HepG2 (cell line): ENCODE results near the gene MMP17. TPM values are rescaled to one million over a fixed set of nuclear protein-coding genes. Genes with fewer than 3 reads are reported as not detected.

Experiments
- CBX2 ChIP-seq, 2 experiments: fragments of 200-600 bp in 1 of 2; sonication (generic); formaldehyde crosslinking in 1 of 2; IDR thresholded peaks; 2 replicates each; pipeline versions ENCODE4 v1.7.0 to v1.8.1; 2018 to 2022; ENCODE audit warnings: low read depth in 2 of 2, low read length in 1 of 2, mild to moderate bottlenecking in 1 of 2, missing genetic modification reagents in 1 of 2
- ELF1 ChIP-seq: sonication (generic); formaldehyde crosslinking; IDR thresholded peaks from 2 replicates; pipeline ENCODE4 v1.4.0; 2020; ENCODE audit warnings: missing genetic modification reagents
- GZF1 ChIP-seq: sonication (generic); formaldehyde crosslinking; IDR thresholded peaks from 2 replicates; pipeline ENCODE4 v1.5.1; 2020; ENCODE audit warnings: mild to moderate bottlenecking, missing genetic modification reagents
- HNRNPUL1 ChIP-seq: fragments of 200-400 bp; formaldehyde crosslinking; IDR thresholded peaks from 2 replicates; pipeline ENCODE4 v1.6.1; 2017; ENCODE audit warnings: low read depth, mild to moderate bottlenecking, low read length, moderate library complexity
- KAT2B ChIP-seq: fragments of 150-350 bp; IDR thresholded peaks from 2 replicates; pipeline ENCODE4 v1.6.1; 2014; ENCODE audit warnings: low read depth, low read length, borderline replicate concordance
- KLF6 ChIP-seq: IDR thresholded peaks from 2 replicates; pipeline ENCODE4 v1.8.0; 2016; ENCODE audit warnings: missing biosample characterization, missing genetic modification reagents
- NFE2L2 ChIP-seq: fragments of 150-350 bp; IDR thresholded peaks from 2 replicates; pipeline ENCODE4 v1.6.1; 2014; ENCODE audit warnings: low read length
- NR2C2 ChIP-seq: sonication (generic); formaldehyde crosslinking; IDR thresholded peaks from 2 replicates; pipeline ENCODE4 v1.4.0; 2020; ENCODE audit warnings: missing genetic modification reagents, mild to moderate bottlenecking, moderate library complexity, borderline replicate concordance
- NR2F6 ChIP-seq, 2 experiments: IDR thresholded peaks; 2 replicates each; pipeline ENCODE4 v1.6.1; 2016; ENCODE audit warnings: antibody characterized with exemption in 1 of 2, mild to moderate bottlenecking in 1 of 2
- RELA ChIP-seq: sonication (generic); formaldehyde crosslinking; IDR thresholded peaks from 2 replicates; pipeline ENCODE4 v1.4.0; 2020; ENCODE audit warnings: missing genetic modification reagents
- SMARCE1 ChIP-seq: fragments of 450-650 bp; IDR thresholded peaks from 2 replicates; pipeline ENCODE4 v1.6.1; 2017; ENCODE audit warnings: borderline replicate concordance
- TGIF2 ChIP-seq: IDR thresholded peaks from 2 replicates; pipeline ENCODE4 v1.6.1; 2016; ENCODE audit warnings: control low read depth, missing compliant biosample characterization
- ZNF260 ChIP-seq: sonication (generic); formaldehyde crosslinking; IDR thresholded peaks from 2 replicates; pipeline ENCODE4 v1.4.0; 2020; ENCODE audit warnings: missing genetic modification reagents, low read depth, mild to moderate bottlenecking, borderline replicate concordance
- ZNF333 ChIP-seq: sonication (generic); formaldehyde crosslinking; IDR thresholded peaks from 2 replicates; pipeline ENCODE4 v1.4.0; 2020; ENCODE audit warnings: mild to moderate bottlenecking, missing genetic modification reagents, borderline replicate concordance
- ZNF569 ChIP-seq: sonication (generic); formaldehyde crosslinking; IDR thresholded peaks from 2 replicates; pipeline ENCODE4 v1.5.0; 2020; ENCODE audit warnings: mild to moderate bottlenecking, missing genetic modification reagents, moderate library complexity, borderline replicate concordance
- ZSCAN29 ChIP-seq: sonication (generic); formaldehyde crosslinking; conservative IDR thresholded peaks from 2 replicates; pipeline ENCODE4 v1.4.0; 2020; ENCODE audit warnings: mild to moderate bottlenecking, missing genetic modification reagents
- ZSCAN30 ChIP-seq: sonication (generic); formaldehyde crosslinking; IDR thresholded peaks from 2 replicates; pipeline ENCODE4 v1.5.0; 2020; ENCODE audit warnings: mild to moderate bottlenecking, missing genetic modification reagents
- polyA plus RNA-seq, 8 experiments: library from polyadenylated mRNA; depleted of rRNA in 3 of 8; stranded (reverse) in 7 of 8; unstranded in 1 of 8; fragments of >200 nt; fragmentation: Illumina TruSeq in 4 of 8; extraction: Trizol in 4 of 8; gene quantifications; 2 replicates each; pipeline versions ENCODE4 v1.2.1 to v1.2.3, GENCODE V29; 2011 to 2016; ENCODE audit warnings: low read depth in 4 of 8, missing spikeins in 1 of 8, mixed read lengths in 1 of 8; ENCODE audit not compliant: insufficient read depth in 1 of 8
- total RNA-seq, 5 experiments: library from RNA; depleted of rRNA; stranded (reverse); fragments of >200 nt; fragmentation: Illumina TruSeq; extraction: Trizol; gene quantifications; 2 replicates each; pipeline ENCODE4 v1.2.3, GENCODE V29; 2016; ENCODE audit warnings: low read depth in 1 of 5
- TF ChIP-seq, protein P1 (sequence below): sonication (generic); formaldehyde crosslinking; IDR thresholded peaks from 2 replicates; pipeline ENCODE4 v1.5.0; 2020; ENCODE audit warnings: missing genetic modification reagents
- TF ChIP-seq, protein P2 (sequence below): sonication (generic); formaldehyde crosslinking; IDR thresholded peaks from 2 replicates; pipeline ENCODE4 v1.4.0; 2020; ENCODE audit warnings: mild to moderate bottlenecking, missing genetic modification reagents
- TF ChIP-seq, protein P3 (sequence below): sonication (generic); formaldehyde crosslinking; IDR thresholded peaks from 2 replicates; pipeline ENCODE4 v1.4.0; 2020; ENCODE audit warnings: missing genetic modification reagents
- TF ChIP-seq, protein P4 (sequence below): IDR thresholded peaks from 2 replicates; pipeline ENCODE4 v1.6.1; 2016; ENCODE audit warnings: low read depth, control low read depth
- TF ChIP-seq, protein P5 (sequence below): IDR thresholded peaks from 2 replicates; pipeline ENCODE4 v1.6.1; 2016; ENCODE audit warnings: missing biosample characterization, missing genetic modification reagents, low read depth

Gene MMP17
- total and polyA plus RNA-seq, 2 of the 13 experiments (the other 11 are each of a cell fraction or from before 2014, with no cell fraction given) = 0.55 to 0.80 TPM

DNA sequence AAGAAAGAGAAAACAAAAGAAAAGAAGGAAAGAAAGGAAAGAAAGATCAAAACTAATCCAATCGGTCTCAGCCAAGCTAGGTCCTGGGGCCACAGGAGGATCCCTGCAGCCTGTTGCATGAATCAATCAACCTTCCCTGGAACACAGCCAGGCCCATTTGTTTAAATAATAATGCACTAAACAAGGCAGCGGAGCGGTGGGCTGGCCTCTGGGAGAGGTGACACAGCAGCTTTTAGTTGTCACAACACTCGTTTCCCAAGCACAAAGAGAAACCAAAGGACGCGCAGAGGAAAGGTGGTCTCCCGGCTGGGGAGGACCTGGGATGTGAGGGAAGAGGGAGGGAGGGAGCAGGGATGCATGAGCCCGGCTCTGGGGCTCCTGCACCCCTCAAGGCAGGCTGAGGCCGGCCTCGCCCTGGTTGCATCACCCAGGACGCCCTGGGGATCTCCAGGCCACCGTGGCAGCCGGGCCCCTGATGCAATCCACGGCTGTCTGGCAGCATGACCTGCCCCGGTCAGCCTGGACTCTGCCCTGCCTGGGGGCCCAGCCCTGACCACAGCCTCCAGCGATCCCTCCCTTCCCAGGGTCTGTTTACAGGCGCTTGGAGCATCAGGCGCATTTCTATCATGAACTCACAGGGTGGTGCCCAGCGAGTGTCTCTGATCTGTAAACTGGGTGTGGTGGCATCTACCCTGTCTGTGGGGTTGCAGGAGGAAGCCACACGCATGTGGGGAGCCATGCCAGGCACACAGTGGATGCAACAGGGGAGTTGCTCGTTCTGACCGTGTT is 32.5 kb downstream of the MMP17 start (continued):
- TF ChIP-seq, protein P1, sequence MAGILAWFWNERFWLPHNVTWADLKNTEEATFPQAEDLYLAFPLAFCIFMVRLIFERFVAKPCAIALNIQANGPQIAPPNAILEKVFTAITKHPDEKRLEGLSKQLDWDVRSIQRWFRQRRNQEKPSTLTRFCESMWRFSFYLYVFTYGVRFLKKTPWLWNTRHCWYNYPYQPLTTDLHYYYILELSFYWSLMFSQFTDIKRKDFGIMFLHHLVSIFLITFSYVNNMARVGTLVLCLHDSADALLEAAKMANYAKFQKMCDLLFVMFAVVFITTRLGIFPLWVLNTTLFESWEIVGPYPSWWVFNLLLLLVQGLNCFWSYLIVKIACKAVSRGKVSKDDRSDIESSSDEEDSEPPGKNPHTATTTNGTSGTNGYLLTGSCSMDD (CRISPR knock-in tag) = no peak
- TF ChIP-seq, protein P2, sequence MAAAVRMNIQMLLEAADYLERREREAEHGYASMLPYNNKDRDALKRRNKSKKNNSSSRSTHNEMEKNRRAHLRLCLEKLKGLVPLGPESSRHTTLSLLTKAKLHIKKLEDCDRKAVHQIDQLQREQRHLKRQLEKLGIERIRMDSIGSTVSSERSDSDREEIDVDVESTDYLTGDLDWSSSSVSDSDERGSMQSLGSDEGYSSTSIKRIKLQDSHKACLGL (CRISPR knock-in tag) = peak; percentile 92
- TF ChIP-seq HNRNPUL1 = no peak
- no peak for TF ChIP-seq ZNF569 (CRISPR knock-in tag)
- no peak; the same call in 1 of the 2 replicates for TF ChIP-seq ZNF260
- TF ChIP-seq GZF1 (CRISPR knock-in tag) = 0 out of 2 replicates have a peak, but pooled peaks have one; percentile 43
- TF ChIP-seq, protein P3, sequence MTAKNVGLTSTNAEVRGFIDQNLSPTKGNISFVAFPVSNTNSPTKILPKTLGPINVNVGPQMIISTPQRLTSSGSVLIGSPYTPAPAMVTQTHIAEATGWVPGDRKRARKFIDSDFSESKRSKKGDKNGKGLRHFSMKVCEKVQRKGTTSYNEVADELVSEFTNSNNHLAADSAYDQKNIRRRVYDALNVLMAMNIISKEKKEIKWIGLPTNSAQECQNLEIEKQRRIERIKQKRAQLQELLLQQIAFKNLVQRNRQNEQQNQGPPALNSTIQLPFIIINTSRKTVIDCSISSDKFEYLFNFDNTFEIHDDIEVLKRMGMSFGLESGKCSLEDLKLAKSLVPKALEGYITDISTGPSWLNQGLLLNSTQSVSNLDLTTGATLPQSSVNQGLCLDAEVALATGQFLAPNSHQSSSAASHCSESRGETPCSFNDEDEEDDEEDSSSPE (CRISPR knock-in tag) = peak; percentile 54; the same call in 1 of the 2 replicates
- TF ChIP-seq KAT2B = no peak
- TF ChIP-seq, protein P4, sequence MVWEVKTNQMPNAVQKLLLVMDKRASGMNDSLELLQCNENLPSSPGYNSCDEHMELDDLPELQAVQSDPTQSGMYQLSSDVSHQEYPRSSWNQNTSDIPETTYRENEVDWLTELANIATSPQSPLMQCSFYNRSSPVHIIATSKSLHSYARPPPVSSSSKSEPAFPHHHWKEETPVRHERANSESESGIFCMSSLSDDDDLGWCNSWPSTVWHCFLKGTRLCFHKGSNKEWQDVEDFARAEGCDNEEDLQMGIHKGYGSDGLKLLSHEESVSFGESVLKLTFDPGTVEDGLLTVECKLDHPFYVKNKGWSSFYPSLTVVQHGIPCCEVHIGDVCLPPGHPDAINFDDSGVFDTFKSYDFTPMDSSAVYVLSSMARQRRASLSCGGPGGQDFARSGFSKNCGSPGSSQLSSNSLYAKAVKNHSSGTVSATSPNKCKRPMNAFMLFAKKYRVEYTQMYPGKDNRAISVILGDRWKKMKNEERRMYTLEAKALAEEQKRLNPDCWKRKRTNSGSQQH (CRISPR knock-in tag) = peak; percentile 65; the same call in 1 of the 2 replicates
- peak; percentile 72 for TF ChIP-seq ELF1 (CRISPR knock-in tag)
- TF ChIP-seq ZSCAN29 (CRISPR knock-in tag) = peak; percentile 95
- peak; percentile 99 for TF ChIP-seq RELA (CRISPR knock-in tag)
- peak; percentile 98; the same call in 1 of the 2 replicates for TF ChIP-seq KLF6
- TF ChIP-seq NFE2L2 = peak; percentile 86; the same call in 1 of the 2 replicates
- peak; percentile 94 for TF ChIP-seq NR2C2 (CRISPR knock-in tag)
- TF ChIP-seq NR2F6 (IDR thresholded peaks at IDR 0.05) = peak; percentile 92
- TF ChIP-seq NR2F6 (CRISPR knock-in tag; IDR thresholded peaks at IDR 0.05) = peak; percentile 99
- TF ChIP-seq TGIF2 (CRISPR knock-in tag) = peak; percentile 76
- no peak for TF ChIP-seq SMARCE1
- TF ChIP-seq ZNF333 (CRISPR knock-in tag) = peak; percentile 91
- TF ChIP-seq CBX2 (IDR thresholded peaks at IDR 0.05; ENCODE audit: low read depth, low read length) = no peak
- no peak for TF ChIP-seq CBX2 (CRISPR knock-in tag; IDR thresholded peaks at IDR 0.05; ENCODE audit: low read depth)
- TF ChIP-seq, protein P5, sequence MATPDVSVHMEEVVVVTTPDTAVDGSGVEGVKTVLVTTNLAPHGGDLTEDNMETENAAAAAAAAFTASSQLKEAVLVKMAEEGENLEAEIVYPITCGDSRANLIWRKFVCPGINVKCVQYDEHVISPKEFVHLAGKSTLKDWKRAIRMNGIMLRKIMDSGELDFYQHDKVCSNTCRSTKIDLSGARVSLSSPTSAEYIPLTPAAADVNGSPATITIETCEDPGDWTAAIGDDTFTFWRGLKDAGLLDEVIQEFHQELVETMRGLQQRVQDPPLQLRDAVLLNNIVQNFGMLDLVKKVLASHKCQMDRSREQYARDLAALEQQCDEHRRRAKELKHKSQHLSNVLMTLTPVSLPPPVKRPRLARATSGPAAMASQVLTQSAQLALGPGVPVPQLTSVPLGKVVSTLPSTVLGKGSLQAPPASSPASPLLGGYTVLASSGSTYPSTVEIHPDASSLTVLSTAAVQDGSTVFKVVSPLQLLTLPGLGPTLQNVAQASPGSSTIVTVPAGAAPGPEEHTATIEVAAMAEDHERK = 0 out of 2 replicates have a peak, but pooled peaks have one; percentile 30
- no peak for TF ChIP-seq ZSCAN30 (CRISPR knock-in tag)
